ENCODE measurements around the gene IQSEC1. TPM values are rescaled to one million over a fixed set of nuclear protein-coding genes. Genes with fewer than 3 reads are reported as not detected.

IQSEC1 gene
- total RNA-seq, 1 donor from 2014 or later = 25.8 TPM

DNA sequence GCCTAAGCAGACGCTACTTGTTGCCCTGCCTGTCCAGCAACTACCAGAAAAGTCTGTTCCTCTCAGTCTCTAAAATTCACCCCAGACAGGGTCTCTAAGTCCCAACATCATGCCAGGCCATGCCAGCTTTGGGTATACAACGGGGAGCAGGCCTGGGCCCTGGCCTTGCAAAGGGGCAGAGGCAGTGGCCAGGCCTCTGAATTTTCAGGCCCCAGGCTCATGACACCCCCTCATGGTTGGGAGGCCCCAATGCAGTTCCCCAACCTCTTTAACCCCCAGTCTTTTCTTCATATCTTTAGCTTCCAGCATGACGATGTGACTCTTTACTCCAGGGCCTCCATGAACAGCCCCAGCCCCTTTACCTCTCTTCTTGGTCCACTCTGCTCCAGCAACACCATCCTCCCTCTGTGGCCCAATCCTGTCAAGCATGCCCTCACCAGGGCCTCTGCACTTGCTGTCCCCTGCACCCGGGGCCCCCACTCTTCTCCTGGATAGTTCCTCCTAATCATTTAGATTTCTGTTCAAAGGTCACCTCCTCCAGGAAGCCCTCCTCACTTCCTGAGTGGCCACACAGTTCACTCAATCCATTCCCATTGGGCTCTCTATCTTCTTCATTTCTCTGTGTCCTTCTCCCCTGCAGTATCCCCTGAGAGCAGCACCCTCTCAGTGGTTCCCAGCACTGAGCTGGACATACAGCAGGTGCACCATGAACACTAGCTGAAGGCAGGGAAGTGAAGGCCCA lies 4.8 kb downstream of the IQSEC1 start:
- DNase-seq (ENCODE audit: low spot score) = no peak

GRCh38 chr3:13067778-13068177 lies 5.5 kb downstream of the IQSEC1 start:
- no peak for DNase-seq (ENCODE audit: low spot score)

DNA sequence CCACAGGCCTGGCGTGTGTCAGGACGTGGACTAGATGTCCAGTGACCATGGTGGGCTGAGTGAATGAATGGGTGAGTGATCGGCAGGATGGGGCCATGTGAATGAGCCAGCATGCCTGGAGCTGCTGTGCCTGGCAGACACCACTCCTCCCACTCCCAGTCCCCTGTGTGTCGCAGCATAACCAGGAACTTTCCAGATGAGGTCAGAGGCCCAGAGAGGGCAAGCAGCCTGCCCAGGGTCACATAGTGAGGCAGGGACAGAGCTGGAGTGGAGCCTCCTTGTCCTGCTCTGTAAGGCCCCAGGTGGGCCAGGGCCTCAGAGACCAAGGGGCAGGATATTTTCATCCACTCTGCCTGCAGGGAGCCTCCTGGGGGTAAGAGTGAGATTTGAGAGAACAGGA lies 6.4 kb downstream of the IQSEC1 start:
- DNase-seq (ENCODE audit: low spot score) = no peak

- DNase-seq (ENCODE audit: low spot score) = no peak
Observed at GRCh38 chr3:13066236-13066635, 7.0 kb downstream of the IQSEC1 start.

DNA sequence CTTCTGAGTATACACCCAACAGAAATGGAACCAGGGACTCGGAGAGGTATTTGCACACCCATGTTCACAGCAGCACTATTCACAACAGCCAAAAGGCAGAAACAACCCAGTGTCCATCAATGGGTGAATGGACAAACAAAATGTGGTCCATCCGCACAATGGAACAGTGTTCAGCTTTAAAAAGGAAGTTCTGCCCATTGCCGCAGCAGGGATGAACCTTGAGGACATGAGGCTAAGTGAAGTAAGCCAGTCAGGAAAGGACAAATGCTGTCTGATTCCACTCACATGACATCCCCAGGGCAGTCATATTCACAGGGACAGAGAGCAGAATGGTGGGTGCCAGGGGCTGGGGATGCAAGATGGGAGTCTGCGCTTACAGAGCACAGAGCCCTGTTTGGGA lies 7.5 kb downstream of the IQSEC1 start:
- no peak for DNase-seq (ENCODE audit: low spot score)

DNA sequence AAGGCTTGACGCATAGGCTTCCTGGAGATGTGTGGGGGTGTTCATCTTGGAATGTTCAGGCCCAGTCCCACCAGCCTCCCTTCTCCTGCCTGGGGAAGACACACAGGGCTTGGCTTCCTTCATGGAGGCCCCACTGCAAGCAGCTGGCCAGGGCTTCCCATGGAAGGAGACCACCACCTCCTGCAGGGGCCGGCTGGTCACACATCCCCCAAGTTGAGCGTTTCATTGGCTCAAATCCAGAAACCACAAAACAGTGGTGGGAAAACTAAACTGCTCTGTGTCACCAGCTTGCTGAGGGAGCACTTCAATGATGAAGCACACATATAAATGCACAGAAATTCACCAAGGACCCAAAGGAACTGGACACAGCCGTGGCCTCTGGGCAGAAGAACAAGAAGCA lies 8.3 kb downstream of the IQSEC1 start:
- DNase-seq (ENCODE audit: low spot score) = no peak

GRCh38 chr3:13064159-13064868 lies 8.9 kb downstream of the IQSEC1 start:
- DNase-seq (ENCODE audit: low spot score) = no peak

DNA sequence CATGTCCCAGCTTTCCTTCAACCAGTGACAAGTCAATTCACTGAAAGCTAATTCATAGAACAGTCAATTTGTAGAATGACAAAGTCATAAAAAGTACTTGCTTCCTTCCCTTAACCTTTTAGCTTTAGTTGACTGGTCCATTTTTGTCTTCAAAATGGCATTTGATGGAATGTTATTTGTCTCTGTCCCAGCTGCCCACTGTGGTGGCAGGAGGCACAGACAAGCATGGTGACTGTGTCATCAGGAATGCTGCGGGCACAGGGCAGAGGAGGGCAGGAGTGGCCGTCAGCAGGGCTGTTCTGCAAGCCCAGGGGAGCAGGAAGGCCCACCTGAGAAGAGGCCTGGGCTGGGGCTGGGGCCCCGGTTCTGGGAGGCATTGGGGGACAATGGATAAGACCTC lies 10.0 kb downstream of the IQSEC1 start:
- DNase-seq (ENCODE audit: low spot score) = no peak

- no peak for DNase-seq (ENCODE audit: low spot score)
Observed at GRCh38 chr3:13062647-13063046, 10.6 kb downstream of the IQSEC1 start.

DNA sequence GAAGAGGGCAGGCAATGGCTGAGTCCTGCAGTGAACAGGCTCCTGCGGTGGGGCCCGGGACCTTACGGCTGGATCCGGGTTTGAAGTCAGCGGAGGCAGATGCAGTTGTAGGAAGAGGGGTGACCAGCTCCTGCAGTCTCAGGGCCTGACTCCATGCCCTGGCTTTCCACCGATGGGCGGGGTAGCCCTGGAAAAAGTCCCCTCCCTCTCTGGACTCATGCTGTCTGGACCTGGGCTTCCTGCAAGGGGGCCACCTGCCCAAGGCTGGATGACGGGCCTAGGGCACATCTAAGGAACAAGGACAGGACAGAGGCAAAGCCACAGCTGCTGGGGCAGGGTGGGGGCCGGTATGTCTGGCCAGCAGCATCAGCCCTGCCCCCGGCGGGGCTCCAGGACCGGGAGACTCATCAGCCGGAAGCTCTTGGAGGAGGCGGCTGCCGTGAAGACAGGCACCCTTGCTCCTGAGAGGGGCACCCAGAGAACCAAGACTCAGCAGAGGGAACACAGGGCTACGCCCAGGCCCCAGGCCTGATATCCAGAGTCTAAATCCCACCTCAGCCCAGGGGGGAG lies 12.8 kb downstream of the IQSEC1 start:
- no peak for DNase-seq (ENCODE audit: low spot score)

DNA sequence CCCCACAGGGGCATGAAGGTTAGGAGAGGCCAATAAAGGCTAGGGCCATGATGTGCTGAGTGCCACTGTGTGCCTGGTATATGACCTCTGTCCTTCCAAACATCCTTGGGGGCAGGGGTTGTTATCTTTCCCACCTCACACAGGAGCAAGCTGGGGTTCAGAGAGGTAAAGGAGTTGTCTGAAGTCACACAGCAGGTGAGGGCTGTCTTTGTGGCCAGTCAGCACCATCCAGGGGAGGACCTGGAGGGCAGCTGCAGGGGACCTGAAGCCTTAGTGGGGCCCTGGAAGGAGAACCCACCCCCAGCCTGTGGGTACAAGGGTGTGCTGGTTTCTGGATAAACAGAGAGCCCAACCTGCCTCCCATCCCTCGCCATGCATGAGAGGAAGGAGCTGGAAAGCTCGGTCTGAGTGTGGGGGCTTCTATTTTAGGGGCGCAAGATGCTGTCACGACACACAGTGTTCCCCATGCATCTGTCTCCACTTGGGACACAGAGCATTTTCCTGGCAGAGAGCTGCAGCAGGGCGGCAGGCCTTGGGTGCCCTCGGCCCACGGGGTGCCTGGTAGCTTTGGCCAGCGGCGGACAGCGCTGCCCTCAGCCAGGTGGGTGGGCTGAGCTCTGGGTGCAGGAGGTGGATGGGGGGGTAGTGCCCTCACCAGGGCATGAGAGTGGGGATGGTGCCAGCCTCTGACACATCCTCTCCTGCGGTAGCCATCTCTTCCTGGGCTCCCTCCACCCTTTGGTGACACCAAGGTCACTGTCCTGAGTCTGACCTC lies 14.7 kb downstream of the IQSEC1 start:
- no peak for DNase-seq (ENCODE audit: low spot score)

GRCh38 chr3:13057282-13058040 lies 15.8 kb downstream of the IQSEC1 start:
- DNase-seq (ENCODE audit: low spot score) = no peak

DNA sequence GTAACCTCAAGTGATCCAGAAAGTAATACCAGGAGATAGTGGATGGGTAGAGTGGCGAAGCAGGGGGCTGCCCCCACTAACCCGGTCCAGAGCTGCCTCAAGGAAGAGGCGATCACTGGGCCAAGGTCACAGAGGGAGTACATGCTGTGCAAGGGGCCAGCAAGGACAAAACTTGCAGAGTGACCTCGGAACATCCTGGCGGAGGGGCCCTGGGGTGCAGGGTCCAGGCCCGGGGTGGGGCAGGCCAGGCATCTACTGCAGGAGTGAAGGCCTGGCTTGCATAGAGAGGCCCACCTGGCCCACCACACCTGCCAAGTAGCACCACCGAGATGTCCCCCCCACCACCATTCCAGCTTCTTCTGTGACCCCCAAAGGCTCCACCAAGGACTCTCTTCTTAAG lies 17.6 kb downstream of the IQSEC1 start:
- DNase-seq (ENCODE audit: low spot score) = no peak

GRCh38 chr3:13054341-13055285 lies 18.6 kb downstream of the IQSEC1 start:
- no peak for DNase-seq (ENCODE audit: low spot score)

GRCh38 chr3:13053893-13054292 lies 19.3 kb downstream of the IQSEC1 start:
- DNase-seq (ENCODE audit: low spot score) = no peak

DNA sequence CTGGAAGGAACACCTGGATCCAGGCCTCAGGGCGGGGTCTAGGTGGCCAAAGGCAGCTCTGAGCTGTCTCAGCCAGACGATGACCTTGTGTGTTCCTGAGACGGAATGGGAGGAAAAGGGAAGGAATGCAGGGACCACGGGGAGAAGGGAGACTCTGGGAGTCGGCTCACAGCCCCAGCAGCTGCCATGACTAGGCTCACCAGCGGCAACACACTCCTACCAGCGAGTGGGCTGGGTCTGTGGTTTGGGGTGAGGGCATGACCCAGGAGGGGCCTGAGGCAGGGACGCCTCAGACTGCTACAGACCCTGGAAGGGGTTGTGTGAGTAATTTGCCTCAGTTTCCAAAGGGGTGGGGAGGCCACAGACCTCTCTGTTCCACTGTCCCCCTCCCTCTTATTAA lies 19.8 kb downstream of the IQSEC1 start:
- no peak for DNase-seq (ENCODE audit: low spot score)

DNA sequence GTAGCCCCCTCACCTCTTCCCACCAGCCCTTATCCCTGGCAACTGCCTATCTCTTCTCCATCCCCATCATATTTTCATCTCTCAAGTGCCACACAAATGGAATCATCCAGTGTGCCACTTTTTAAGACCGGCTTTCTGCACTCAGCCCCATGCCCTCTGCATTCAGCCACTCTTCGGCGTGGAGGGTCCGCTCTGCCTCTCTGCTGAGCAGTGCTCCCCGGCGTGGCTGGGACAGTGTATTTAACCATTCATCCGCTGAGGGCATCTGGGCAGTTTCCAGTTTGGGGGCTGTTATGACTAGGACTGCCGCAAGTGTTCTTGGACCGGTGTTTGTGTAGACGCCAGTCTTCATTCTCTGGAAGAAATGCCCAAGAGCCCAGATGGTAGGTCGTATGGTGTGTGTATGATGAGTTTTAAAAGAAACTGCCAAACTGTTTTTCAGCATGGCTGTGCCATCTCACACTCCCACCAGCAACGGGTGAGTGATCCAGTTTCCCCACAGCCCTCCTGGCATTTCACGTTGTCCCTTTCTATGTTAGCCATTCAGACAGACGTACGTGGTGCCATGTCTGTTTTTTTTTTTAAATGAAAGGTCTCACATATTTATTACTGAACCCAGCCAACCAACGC lies 20.9 kb downstream of the IQSEC1 start:
- DNase-seq (ENCODE audit: low spot score) = no peak

- DNase-seq (ENCODE audit: low spot score) = no peak
Observed at GRCh38 chr3:13051581-13051980, 21.6 kb downstream of the IQSEC1 start.

DNA sequence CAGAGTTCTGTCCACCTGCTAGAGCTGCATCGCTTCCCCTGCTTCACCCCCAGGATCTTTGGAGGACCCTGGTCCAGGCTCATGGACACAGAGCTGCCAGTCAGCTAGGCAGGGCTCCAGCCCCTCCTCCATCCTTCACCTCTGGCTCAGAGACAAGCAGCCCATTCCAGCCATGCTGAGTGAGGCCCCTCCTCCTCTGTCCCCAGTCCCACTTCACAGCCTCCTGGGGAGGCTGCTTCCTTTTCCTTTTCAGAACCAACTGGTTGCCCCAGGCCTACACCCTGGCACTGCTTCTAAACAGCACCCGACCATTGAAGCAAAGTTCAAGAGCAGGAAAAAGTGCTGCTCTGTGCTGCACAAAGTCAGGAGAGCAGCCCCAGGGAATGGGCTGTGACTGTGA lies 22.2 kb downstream of the IQSEC1 start:
- no peak for DNase-seq (ENCODE audit: low spot score)

- DNase-seq (ENCODE audit: low spot score) = no peak
Observed at GRCh38 chr3:13050446-13050845, 22.8 kb downstream of the IQSEC1 start.

Data from umbilical cord (tissue), 2 donors.